Right cardiac atrium (tissue), 5 donors: ENCODE data around the gene FREY1. TPM values are rescaled to one million over a fixed set of nuclear protein-coding genes. Genes with fewer than 3 reads are reported as not detected.

Experiments used
- ATAC-seq, 2 donors: fragments of 200-7000 bp; cut with Tn5 transposase; one replicate each; pipeline versions ENCODE4 v1.8.0 to v1.9.1; 2020; ENCODE audit warnings: moderate library complexity in 2 of 2, mild to moderate bottlenecking in 1 of 2
- DNase-seq, 3 donors: peaks; one replicate each; pipeline ENCODE4 v3.0.0-alpha.2; 2020
- H3K27ac ChIP-seq: one replicate; pipeline ENCODE4 v1.5.1; 2013; ENCODE audit warnings: mild to moderate bottlenecking, low read length, control low read depth, moderate library complexity
- H3K27me3 ChIP-seq: one replicate; pipeline ENCODE4 v1.6.1; 2013; ENCODE audit not compliant: control insufficient read depth, insufficient read depth
- H3K4me1 ChIP-seq: one replicate; pipeline ENCODE4 v1.6.1; 2013; ENCODE audit warnings: low read length; ENCODE audit not compliant: control insufficient read depth, insufficient read depth
- H3K4me3 ChIP-seq: one replicate; pipeline ENCODE4 v1.5.1; 2013; ENCODE audit warnings: low read length, control low read depth
- H3K9me3 ChIP-seq: one replicate; pipeline ENCODE4 v1.6.1; 2013; ENCODE audit warnings: low read length; ENCODE audit not compliant: control insufficient read depth
- WGBS: extraction: QIAGEN DNeasy Blood & Tissue Kit; methylation state at CpG from one replicate; pipeline ENCODE4 v1.1.7; 2013; 5-methylcytosine and 5-hydroxymethylcytosine counted together
- intact Hi-C, 4 donors: fragments of 100-400 bp; cut with DNase I; formaldehyde crosslinking; loops; one replicate each; pipeline versions ENCODE4 v1.11.0 to v1.14.0; 2022 to 2023
- polyA plus RNA-seq: library from polyadenylated mRNA; stranded (reverse); fragments of 200-250 nt; gene quantifications from one replicate; pipeline ENCODE4 v1.2.3, GENCODE V29; 2013
- total RNA-seq, 4 donors: library from RNA; stranded (reverse); fragmentation: NEBNext Ultra II Directional; extraction: Animal tissue kit (Norgen Biotek cat#: 25700); gene quantifications; one replicate each; pipeline ENCODE4 v1.2.1, GENCODE V29; 2021
- donor health status: healthy with polysubstance abuse.
- donor health status: DM: no; HTN: yes; CAD: no.
- donor health status: DM: no; HTN: no; CAD: no.
- donor health status: DM: no; HTN: yes; CAD: no; lungs with severe emphysema.
- donor health status: DM: yes; HTN: yes; CAD: no.

Gene FREY1
- total and polyA plus RNA-seq, 5 donors = 0.18 to 0.68 (median 0.46) TPM; not detected in 1

DNA sequence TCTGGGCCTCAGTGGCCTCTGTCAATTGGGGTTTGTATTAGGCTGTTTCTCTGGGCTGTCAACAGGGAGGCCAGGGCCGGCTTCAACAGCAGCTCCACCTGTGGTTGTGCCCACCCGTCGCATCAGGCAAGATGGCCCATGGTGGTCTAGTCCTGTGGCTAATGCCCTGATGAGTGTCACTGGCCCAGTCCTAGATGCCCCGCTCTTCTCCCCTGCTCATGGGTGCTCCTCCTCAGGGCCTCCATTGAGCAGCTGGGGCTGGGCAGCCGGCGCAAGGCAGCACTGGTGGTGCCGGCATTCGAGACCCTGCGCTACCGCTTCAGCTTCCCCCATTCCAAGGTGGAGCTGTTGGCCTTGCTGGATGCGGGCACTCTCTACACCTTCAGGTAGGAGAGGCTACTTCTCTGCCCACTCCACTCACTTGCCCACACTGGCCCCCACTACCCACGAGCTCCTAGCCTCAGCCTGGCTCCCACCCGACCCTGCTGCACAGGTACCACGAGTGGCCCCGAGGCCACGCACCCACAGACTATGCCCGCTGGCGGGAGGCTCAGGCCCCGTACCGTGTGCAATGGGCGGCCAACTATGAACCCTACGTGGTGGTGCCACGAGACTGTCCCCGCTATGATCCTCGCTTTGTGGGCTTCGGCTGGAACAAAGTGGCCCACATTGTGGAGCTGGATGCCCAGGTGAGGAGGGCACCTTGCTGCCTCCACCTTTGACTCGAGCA lies 20.8 kb upstream of the FREY1 start:
- no peaks in the 10 kb centered on the region for H3K9me3 ChIP-seq
- intact Hi-C loops = no loop called here
- H3K27me3 ChIP-seq = no peaks in the 10 kb centered on the region
- H3K4me3 ChIP-seq = no peak overlapping the region
- ATAC-seq (no peak), DNase-seq (peak in 2 of 3 donors; percentile 43 to 45)
- no peak overlapping the region for H3K27ac ChIP-seq
- H3K4me1 ChIP-seq = no peaks in the 10 kb centered on the region
- 94% methylated on average over 27 of the region's 27 CpGs for WGBS

DNA sequence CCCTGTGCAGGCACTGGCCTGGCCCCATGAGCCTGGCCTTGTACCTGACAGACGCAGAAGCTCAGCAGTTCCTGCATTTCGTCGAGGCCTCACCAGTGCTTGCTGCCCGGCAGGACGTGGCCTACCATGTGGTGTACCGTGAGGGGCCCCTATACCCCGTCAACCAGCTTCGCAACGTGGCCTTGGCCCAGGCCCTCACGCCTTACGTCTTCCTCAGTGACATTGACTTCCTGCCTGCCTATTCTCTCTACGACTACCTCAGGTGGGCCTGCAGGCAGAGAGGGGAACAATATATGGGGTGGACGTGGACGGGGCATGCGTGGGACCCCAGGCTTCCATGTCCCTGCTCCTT lies 20.2 kb upstream of the FREY1 start:
- DNase-seq (peak in 1 of 3 donors; percentile 40), ATAC-seq (no peak)
- Histone ChIP-seq H3K27me3 (no peaks in the 10 kb centered on the region), H3K4me3 (no peak overlapping the region), H3K27ac (no peak overlapping the region), H3K4me1 (no peaks in the 10 kb centered on the region), H3K9me3 (no peaks in the 10 kb centered on the region)
- 75% methylated on average over 15 of the region's 15 CpGs for WGBS
- intact Hi-C loops = no loop called here

DNA sequence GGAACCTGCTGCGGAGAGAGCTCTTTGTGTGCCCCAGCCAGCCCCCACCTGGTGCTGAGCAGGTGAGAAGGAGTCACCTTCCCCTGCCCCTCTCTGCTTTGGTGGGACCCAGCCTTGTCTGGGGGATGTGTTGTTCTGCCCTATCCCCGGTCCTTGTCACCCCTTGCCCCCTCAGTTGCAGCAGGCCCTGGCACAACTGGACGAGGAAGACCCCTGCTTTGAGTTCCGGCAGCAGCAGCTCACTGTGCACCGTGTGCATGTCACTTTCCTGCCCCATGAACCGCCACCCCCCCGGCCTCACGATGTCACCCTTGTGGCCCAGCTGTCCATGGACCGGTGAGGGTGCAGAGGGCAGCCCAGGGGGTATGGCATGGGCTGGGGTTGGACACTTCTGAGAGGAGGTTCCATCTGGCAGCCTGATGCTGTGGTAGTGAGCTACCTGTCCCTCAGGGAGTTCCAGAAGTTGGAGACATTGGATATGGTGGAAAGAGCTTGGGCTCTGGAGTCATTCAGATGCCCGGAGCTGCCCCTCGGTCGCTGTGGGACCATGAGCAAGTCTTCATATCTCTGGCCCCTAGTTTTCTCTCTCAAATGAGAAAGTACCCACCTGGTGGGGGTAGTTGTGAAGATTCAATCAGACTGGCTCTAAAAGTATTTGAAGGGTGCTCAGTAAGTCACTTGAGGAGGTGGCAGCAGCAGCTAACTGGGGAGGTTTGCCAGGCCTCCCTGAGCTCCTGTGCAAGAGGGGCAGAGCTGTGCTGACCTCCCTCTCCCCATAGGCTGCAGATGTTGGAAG lies 19.7 kb upstream of the FREY1 start:
- no peaks in the 10 kb centered on the region for H3K4me1 ChIP-seq
- H3K4me3 ChIP-seq = no peak overlapping the region
- WGBS = 83% methylated on average over 12 of the region's 12 CpGs
- intact Hi-C loops = no loop called here
- DNase-seq (peak in 1 of 3 donors; percentile 36), ATAC-seq (no peak)
- H3K9me3 ChIP-seq = no peaks in the 10 kb centered on the region
- no peaks in the 10 kb centered on the region for H3K27me3 ChIP-seq
- H3K27ac ChIP-seq = no peak overlapping the region

DNA sequence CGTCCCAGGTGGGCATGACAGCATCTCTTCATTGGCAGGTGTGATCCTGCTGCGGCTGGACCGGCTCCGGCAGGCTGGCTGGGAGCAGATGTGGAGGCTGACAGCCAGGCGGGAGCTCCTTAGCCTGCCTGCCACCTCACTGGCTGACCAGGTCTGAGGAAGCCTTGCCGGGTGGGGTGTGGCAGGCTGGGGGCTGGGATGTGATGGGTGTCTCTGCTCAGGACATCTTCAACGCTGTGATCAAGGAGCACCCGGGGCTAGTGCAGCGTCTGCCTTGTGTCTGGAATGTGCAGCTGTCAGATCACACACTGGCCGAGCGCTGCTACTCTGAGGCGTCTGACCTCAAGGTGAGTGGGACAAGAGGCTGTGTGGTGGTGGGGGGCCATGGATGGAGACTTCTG lies 18.9 kb upstream of the FREY1 start:
- Histone ChIP-seq H3K4me3 (no peak overlapping the region), H3K27ac (no peak overlapping the region), H3K4me1 (no peaks in the 10 kb centered on the region), H3K9me3 (no peaks in the 10 kb centered on the region), H3K27me3 (no peaks in the 10 kb centered on the region)
- intact Hi-C loops = no loop called here
- no peak for ATAC-seq
- peak in 1 of 3 donors; percentile 40 for DNase-seq
- 40% methylated on average over 12 of the region's 12 CpGs for WGBS

DNA sequence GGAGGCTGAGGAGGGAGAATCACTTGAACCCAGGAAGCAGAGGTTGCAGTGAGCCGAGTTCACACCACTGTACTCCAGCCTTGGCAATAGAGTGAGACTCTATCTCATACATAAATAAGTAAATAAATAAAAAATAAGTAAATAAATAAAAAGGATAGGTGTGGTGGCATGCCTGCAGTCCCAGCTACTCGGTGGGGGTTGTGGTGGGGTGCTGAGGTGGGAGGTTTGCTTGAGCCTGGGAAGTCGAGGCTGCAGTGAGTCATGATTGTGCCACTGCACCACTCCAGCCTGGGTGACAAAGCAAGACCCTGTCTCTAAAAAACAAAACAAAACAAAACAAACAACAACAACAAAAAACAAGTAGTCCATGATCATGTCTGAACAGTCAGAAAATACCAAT lies 18.5 kb upstream of the FREY1 start:
- Histone ChIP-seq H3K27ac (no peak overlapping the region), H3K4me3 (no peak overlapping the region), H3K4me1 (no peaks in the 10 kb centered on the region), H3K27me3 (no peaks in the 10 kb centered on the region), H3K9me3 (no peaks in the 10 kb centered on the region)
- no peak for ATAC-seq
- no peak for DNase-seq
- intact Hi-C loops = no loop called here
- WGBS = 80% methylated on average over 3 of the region's 3 CpGs

DNA sequence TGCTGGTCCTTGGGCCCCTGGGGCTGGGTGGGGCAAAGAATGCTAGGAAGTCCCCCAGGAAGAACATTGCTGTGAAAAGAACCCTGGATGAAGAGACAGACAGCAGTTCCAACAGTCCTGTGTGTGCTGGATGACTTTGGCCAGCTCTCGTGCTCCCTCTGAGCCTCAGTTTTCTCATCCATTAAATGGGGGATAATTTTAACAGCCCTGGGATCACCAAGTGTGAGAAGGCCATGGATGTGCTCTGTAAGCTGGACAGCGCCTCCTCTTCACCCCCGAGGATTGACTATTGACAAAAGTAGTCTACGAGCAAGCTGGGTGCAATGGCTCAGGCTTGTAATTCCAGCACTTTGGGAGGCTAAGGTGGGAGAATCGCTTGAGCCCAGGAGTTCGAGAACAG lies 17.9 kb upstream of the FREY1 start:
- ATAC-seq (no peak), DNase-seq (no peak)
- 89% methylated on average over 6 of the region's 6 CpGs for WGBS
- H3K4me1 ChIP-seq = no peaks in the 10 kb centered on the region
- intact Hi-C loops = no loop called here
- no peaks in the 10 kb centered on the region for H3K9me3 ChIP-seq
- no peak overlapping the region for H3K4me3 ChIP-seq
- no peaks in the 10 kb centered on the region for H3K27me3 ChIP-seq
- no peak overlapping the region for H3K27ac ChIP-seq

DNA sequence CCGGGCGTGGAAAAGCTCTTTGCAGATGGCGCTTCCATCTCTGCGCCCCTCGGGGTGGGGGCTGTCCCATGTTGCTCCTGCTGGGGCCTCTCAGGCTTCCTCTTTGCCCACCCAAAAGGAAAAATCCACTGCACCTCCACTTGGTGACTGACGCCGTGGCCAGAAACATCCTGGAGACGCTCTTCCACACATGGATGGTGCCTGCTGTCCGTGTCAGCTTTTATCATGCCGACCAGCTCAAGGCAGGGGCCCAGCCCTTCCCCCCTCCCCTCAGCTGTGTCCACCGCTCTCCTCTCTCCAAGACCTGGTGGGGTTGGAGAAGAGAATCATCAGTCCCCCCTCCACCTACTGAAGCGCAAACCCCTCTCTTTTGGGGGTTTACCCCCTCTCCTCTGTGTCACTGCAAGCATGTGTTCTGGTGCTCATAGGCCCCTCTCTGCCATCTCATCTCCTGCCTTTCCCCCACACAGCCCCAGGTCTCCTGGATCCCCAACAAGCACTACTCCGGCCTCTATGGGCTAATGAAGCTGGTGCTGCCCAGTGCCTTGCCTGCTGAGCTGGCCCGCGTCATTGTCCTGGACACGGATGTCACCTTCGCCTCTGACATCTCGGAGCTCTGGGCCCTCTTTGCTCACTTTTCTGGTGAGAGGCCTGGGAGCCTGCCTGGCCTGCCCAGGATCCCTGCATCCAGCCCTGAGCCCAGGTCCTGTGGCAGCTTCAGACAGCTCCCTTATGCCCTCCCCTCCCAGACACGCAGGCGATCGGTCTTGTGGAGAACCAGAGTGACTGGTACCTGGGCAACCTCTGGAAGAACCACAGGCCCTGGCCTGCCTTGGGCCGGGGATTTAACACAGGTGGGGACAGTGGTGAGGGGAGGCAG lies 17.2 kb upstream of the FREY1 start:
- Histone ChIP-seq H3K9me3 (no peaks in the 10 kb centered on the region), H3K4me1 (no peaks in the 10 kb centered on the region), H3K27me3 (no peaks in the 10 kb centered on the region), H3K27ac (no peak overlapping the region), H3K4me3 (no peak overlapping the region)
- no peak for ATAC-seq
- WGBS = 79% methylated on average over 22 of the region's 22 CpGs
- intact Hi-C loops = no loop called here
- peak in 2 of 3 donors; percentile 32 to 41 for DNase-seq

DNA sequence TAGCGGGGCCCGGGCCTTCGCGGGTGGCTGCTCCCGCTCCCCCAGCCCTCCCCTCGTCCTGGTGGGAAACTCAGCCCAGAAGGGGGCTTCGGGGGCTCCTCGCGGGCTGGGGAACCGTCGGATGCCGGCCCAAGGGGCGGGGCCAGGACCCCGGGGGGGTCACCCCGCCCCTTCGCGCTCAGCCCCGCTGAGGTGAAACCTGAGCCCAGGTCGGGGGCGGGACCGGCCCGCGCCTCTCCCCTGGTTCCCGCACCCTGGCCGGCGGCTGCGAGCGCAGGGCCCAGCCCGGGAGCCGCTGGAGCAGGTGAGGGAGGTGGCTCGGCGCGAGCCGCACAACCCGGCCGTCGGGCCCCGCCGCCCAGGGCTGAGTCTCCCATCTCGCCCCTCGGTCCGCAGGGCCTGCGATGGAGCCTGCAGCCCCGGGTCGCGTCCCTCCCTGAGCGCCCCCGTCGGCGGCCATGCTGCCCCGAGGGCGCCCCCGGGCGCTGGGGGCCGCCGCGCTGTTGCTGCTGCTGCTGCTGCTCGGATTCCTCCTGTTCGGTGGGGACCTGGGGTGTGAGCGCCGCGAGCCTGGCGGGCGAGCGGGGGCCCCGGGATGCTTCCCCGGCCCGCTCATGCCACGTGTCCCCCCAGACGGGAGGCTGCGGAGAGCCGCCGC lies 15.5 kb upstream of the FREY1 start, which contains the start of gene LARGE2:
TSS of gene LARGE2 (plus strand) at position 232 of the 658 bp plus-strand sequence. CDS start at position 459, 227 bp downstream.
- peak in 2 of 3 donors; percentile 61 to 63 for DNase-seq
- intact Hi-C loops = no loop called here

DNA sequence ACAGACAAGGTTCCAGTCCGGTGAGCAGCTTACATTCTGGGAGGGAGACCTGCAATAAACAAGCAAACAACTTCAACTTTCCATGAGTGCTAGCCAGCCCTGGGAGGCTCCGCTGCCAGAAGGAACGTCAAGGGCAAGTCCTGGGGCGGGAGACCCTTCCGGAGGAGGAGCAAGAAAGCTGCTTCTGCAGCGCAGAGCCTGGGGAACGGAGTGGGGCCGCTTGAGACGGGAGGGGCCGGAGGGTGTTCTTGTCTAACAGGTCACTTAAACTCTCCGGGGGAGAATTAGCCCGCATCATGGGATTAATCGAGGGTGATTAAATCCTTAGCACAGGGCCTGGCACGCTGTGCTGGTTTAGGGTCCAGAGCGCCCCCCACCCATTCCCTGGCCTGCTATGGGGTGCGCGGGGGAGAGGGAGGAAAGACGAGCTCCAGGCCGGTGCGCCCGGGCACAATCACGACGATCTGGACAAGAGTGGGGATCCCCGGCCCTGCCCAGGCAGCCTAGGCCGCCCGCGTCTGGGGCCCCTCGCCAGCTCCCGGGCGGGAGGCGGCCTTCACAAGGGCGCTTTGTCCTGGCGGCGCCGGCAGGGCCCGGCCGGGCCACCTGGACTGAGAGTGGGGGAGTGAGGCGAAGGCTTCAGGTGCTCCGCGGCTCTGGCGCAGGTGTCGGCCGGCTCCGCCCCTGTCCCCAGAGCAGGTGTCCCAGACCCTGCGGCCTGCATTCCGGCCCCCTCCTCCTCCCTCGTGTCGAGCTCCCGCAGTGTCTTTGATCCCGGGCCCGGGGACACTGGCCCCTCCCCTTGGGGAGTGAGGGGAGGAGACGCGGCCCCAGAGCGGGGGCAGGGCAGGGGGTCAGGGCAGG lies 14.7 kb upstream of the FREY1 start:
- intact Hi-C loops = no loop called here
- WGBS = 31% methylated on average over 54 of the region's 54 CpGs
- Histone ChIP-seq H3K4me3 (peak overlapping the region; percentile 44), H3K27me3 (no peaks in the 10 kb centered on the region), H3K4me1 (no peaks in the 10 kb centered on the region), H3K27ac (no peak overlapping the region), H3K9me3 (no peaks in the 10 kb centered on the region)
- ATAC-seq = no peak
- DNase-seq = peak in 2 of 3 donors; percentile 62 to 66

More for the DNA sequence above, 15.5 kb upstream of the FREY1 start, which contains the start of gene LARGE2:
- no peaks in the 10 kb centered on the region for H3K4me1 ChIP-seq
- peak within 1 kb of the TSS; percentile 44 for H3K4me3 ChIP-seq
- no peak within 1 kb of the TSS for H3K27ac ChIP-seq
- WGBS = 2% methylated on average over 73 of the region's 73 CpGs
- H3K27me3 ChIP-seq = no peaks in the 10 kb centered on the region
- no peaks in the 10 kb centered on the region for H3K9me3 ChIP-seq
- ATAC-seq = no peak
